GM21723 (cell line): ENCODE measurements around the gene CAPN12.

Source experiments
- ATAC-seq: cut with Tn5 transposase; IDR thresholded peaks from one replicate; pipeline ENCODE4 v1.9.1; 2021; ENCODE audit warnings: mild to moderate bottlenecking, moderate library complexity; ENCODE audit not compliant: unreplicated experiment

The CAPN12 gene

DNA sequence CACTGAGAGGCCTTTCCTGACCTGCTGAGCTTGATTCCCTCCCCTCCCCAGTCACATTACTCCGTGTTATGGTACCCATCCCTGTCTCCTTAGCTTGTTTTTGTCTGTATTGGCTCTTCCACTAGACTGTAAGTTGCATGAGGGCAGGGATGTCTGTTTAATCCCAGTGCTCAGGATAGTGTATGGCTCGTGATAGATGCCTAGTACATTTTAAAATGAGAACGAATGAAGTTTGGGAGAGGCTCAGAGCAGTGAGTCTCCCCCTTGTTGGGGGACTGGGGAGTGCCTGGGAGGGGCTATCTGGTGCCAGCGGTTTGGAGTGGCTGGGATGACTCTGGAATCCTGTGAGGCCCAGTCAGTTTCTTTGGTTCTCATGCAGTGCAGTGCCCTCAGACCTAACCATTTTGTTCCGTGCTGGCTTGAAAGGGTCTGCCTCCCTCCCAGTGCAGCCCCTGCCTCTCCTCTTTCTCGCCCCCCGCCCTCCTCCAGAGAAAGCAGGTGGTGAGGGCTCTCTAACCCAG is 61.3 kb downstream of the CAPN12 start:
- ATAC-seq, result no peak

DNA sequence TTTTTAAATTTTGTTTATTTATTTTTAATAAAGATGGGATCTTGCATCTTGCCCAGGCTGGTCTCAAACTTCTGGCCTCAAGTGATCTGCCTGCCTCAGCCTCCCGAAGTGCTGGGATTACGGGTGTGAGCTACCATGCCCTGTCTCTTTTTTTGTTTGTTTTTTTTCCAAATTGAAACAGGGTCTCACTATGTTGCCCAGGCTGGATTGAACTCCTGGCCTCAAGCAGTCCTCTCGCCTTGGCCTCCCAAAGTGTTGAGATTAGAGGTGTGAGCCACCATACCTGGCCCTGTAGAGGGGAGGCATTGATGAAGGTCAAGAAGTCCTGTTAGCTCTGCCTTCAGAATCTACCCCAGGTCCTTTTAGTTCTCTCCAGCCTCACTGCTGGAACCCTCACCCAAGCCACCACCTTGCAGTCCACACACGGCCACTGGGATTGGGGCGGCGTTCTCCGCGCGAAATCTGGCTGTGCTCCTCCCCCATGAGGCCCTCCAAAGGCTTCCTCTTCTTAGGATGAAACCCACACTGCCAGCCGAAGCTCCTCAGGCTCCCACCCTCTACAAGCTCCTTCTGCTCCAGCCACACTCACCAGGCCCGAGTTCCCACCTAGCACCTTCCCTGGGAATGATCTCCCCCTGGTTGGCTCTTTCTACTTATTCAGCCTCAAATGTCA is 61.9 kb downstream of the CAPN12 start:
- no peak for ATAC-seq
